Vagina (tissue), 2 donors: ENCODE results near the gene PDCD1. TPM values are rescaled to one million over a fixed set of nuclear protein-coding genes. Genes with fewer than 3 reads are reported as not detected.
"Not testable (repeated sequence)": the region's sequence is repeated elsewhere in the genome, so short reads cannot be mapped to it uniquely, and the experiment has no call there.

ENCODE experiments used
- DNase-seq, 2 donors: peaks; one replicate each; pipeline ENCODE4 v3.0.0-alpha.2; 2017; ENCODE audit errors: extremely low spot score in 2 of 2
- H3K27ac ChIP-seq: fragments of 200-600 bp; sonication (generic); one replicate; pipeline ENCODE4 v1.5.1; 2019
- H3K27me3 ChIP-seq: fragments of 200-600 bp; sonication (generic); one replicate; pipeline ENCODE4 v1.5.1; 2019
- H3K36me3 ChIP-seq, 2 donors: fragments of 200-600 bp; sonication (generic); one replicate each; pipeline ENCODE4 v1.5.1; 2017 to 2019
- H3K4me1 ChIP-seq: fragments of 200-600 bp; sonication (generic); one replicate; pipeline ENCODE4 v1.5.1; 2019
- H3K4me3 ChIP-seq, 2 donors: fragments of 200-600 bp; sonication (generic); 1 replicate in 1 of 2; 2 replicates in 1 of 2; pipeline ENCODE4 v1.5.1; 2016 to 2019
- H3K9me3 ChIP-seq: fragments of 200-600 bp; sonication (generic); one replicate; pipeline ENCODE4 v1.5.1; 2019
- CTCF ChIP-seq, 3 experiments: fragments of 450-650 bp in 2 of 3; fragments of 200-600 bp in 1 of 3; sonication (generic) in 1 of 3; IDR thresholded peaks; one replicate each; pipeline ENCODE4 v1.5.1; 2017 to 2019; ENCODE audit warnings: antibody characterized with exemption in 3 of 3, mild to moderate bottlenecking in 2 of 3, moderate library complexity in 2 of 3
- POLR2A ChIP-seq, 2 donors: fragments of 450-650 bp; IDR thresholded peaks; one replicate each; pipeline ENCODE4 v1.6.1; 2017; ENCODE audit warnings: antibody characterized with exemption in 2 of 2, mild to moderate bottlenecking in 2 of 2, moderate library complexity in 2 of 2
- POLR2AphosphoS5 ChIP-seq, 2 donors: sonication (generic); formaldehyde crosslinking; IDR thresholded peaks; one replicate each; pipeline ENCODE4 v1.9.0; 2017; ENCODE audit warnings: antibody characterized with exemption in 2 of 2, mild to moderate bottlenecking in 2 of 2, low read depth in 1 of 2; ENCODE audit not compliant: insufficient read depth in 1 of 2
- intact Hi-C: fragments of 100-400 bp; cut with DNase I; formaldehyde crosslinking; loops from one replicate; pipeline ENCODE4 v1.15.1; 2023
- total RNA-seq: library from RNA; depleted of rRNA; stranded (reverse); fragments of >200 nt; gene quantifications from one replicate; pipeline ENCODE4 v1.2.3, GENCODE V29; 2016

Gene PDCD1
- total RNA-seq, 1 donor from 2014 or later = 3.9 TPM

GRCh38 chr2:241833101-241833663, 25.5 kb downstream of the PDCD1 start:
- TF ChIP-seq POLR2A (IDR thresholded peaks at IDR 0.05) (no peak), POLR2AphosphoS5 (IDR thresholded peaks at IDR 0.05; ENCODE audit: insufficient read depth in 1 of 2, low read depth in 1 of 2) (peak in 1 of 2 donors; percentile 13)
- H3K36me3 ChIP-seq = no peaks in the 10 kb centered on the region
- no peak for DNase-seq

GRCh38 chr2:241827394-241827793, 31.3 kb downstream of the PDCD1 start:
- DNase-seq = no peak
- H3K36me3 ChIP-seq = no peaks in the 10 kb centered on the region
- H3K4me1 ChIP-seq = no peaks in the 10 kb centered on the region
- no peak overlapping the region for H3K27ac ChIP-seq
- no peaks in the 10 kb centered on the region for H3K27me3 ChIP-seq
- TF ChIP-seq CTCF (IDR thresholded peaks at IDR 0.05) (no peak), POLR2A (IDR thresholded peaks at IDR 0.05) (no peak)
- H3K4me3 ChIP-seq = no peak overlapping the region
- no peaks in the 10 kb centered on the region for H3K9me3 ChIP-seq
- intact Hi-C loops = no loop called here

More at GRCh38 chr2:241833101-241833663, 25.5 kb downstream of the PDCD1 start:
- H3K27ac ChIP-seq = no peak overlapping the region
- H3K4me1 ChIP-seq = peaks cover 10% of the 10 kb centered on the region
- H3K9me3 ChIP-seq = no peaks in the 10 kb centered on the region
- intact Hi-C loops = no loop called here
- no peak overlapping the region for H3K4me3 ChIP-seq
- no peaks in the 10 kb centered on the region for H3K27me3 ChIP-seq

- H3K27me3 ChIP-seq, H3K36me3 ChIP-seq, intact Hi-C loops, H3K4me3 ChIP-seq, H3K27ac ChIP-seq, H3K9me3 ChIP-seq, H3K4me1 ChIP-seq, DNase-seq: not testable (repeated sequence)
These were observed 34.9 kb downstream of the PDCD1 start for GRCh38 chr2:241823531-241824437.

- no peak for TF ChIP-seq CTCF (IDR thresholded peaks at IDR 0.05)
- no peak for TF ChIP-seq POLR2A (IDR thresholded peaks at IDR 0.05)
- TF ChIP-seq POLR2AphosphoS5 (IDR thresholded peaks at IDR 0.05; ENCODE audit: insufficient read depth in 1 of 2, low read depth in 1 of 2) = no peak
- no peaks in the 10 kb centered on the region for H3K4me1 ChIP-seq
- DNase-seq = no peak
These were observed 36.5 kb downstream of the PDCD1 start for GRCh38 chr2:241822264-241822623.

GRCh38 chr2:241821460-241822263, 37.0 kb downstream of the PDCD1 start:
- H3K4me1 ChIP-seq = no peaks in the 10 kb centered on the region
- H3K9me3 ChIP-seq = no peaks in the 10 kb centered on the region
- TF ChIP-seq POLR2A (IDR thresholded peaks at IDR 0.05) (no peak), POLR2AphosphoS5 (IDR thresholded peaks at IDR 0.05; ENCODE audit: insufficient read depth in 1 of 2, low read depth in 1 of 2) (no peak), CTCF (IDR thresholded peaks at IDR 0.05) (no peak)
- intact Hi-C loops = no loop called here
- DNase-seq = no peak
- H3K27ac ChIP-seq = no peak overlapping the region
- H3K27me3 ChIP-seq = no peaks in the 10 kb centered on the region
- H3K4me3 ChIP-seq = no peak overlapping the region
- no peaks in the 10 kb centered on the region for H3K36me3 ChIP-seq

More at GRCh38 chr2:241822264-241822623, 36.5 kb downstream of the PDCD1 start:
- H3K9me3 ChIP-seq = no peaks in the 10 kb centered on the region
- intact Hi-C loops = no loop called here
- H3K27me3 ChIP-seq = no peaks in the 10 kb centered on the region
- no peak overlapping the region for H3K27ac ChIP-seq
- no peaks in the 10 kb centered on the region for H3K36me3 ChIP-seq
- no peak overlapping the region for H3K4me3 ChIP-seq
